Activated T-cell treated with anti-CD3 and anti-CD28 coated beads for 1 hour (primary cell): ENCODE results near the gene USP49.
A peak's percentile ranks its signal among the peaks of the same experiment; 100 is the strongest.
"Not testable (repeated sequence)": the region's sequence is repeated elsewhere in the genome, so short reads cannot be mapped to it uniquely, and the experiment has no call there.

Source experiments
- DNase-seq: peaks from one replicate; pipeline ENCODE4 v3.0.0-alpha.2; 2020; ENCODE audit warnings: low read depth

USP49 gene

DNA sequence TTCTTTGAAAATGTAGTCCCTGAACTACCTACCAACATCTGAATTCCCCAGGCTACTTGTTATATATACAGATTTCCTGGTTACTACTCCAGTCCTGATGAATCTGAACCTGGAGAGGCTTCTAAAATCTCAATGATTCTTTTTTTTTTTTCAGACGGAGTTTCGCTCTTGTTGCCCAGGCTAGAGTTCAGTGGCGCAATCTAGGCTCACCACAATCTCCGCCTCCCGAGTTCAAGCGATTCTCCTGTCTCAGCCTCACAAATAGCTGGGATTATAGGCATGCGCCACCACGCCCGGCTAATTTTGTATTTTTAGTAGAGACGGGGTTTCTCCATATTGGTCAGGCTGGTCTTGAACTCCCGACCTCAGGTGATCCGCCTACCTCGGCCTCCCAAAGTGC lies 83.2 kb downstream of the USP49 start:
- DNase-seq, result not testable (repeated sequence)

GRCh38 chr6:41811095-41811494 lies 84.1 kb downstream of the USP49 start:
- no peak for DNase-seq

DNA sequence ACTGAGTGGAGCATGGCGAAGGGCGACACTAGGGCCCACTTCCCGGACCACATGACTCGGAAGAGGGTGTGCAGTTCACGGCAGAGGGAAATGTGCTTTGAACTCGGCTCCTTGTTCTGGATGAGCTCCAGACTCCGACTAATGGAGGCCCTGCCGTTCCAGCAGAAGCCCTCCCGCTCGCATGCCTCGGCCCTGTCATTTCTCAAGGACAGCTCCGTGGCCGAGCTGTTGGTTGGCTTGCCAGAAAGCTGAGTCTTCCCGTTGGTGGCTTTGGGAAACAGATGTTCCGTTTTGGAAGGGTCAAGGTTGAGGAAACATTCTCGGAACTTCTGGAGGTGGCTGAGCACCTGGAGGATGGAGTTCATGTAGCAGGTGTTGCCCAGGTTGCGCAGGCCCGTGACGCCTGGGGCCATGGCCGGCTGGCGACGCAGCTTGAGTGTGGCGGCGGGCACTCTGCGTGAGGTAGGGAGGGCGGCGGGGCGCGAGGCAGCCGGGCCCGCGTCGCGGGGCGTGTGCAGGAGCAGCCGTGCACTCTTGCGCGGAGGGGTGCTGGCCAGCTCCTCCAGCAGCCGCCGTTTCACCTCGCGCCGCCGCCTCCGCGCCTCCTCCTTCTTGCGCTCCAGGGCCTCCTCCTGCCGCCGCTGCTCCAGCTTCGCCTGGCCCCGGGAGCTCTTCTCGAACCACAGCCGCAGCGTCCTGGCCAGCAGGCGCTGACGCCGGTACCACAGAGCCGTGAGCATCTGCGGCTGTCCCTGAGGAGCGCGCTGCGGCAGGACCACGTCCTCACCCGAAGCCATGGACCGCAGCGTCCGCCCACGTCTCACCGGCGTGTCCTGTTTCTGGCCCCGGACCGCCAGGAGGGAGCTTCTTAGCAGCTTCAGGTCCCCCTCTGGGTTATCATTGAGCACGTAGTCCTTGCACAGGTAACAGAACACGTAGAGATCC lies 89.1 kb downstream of the USP49 start:
- no peak for DNase-seq

GRCh38 chr6:41801380-41801779 lies 93.8 kb downstream of the USP49 start:
- no peak for DNase-seq

DNA sequence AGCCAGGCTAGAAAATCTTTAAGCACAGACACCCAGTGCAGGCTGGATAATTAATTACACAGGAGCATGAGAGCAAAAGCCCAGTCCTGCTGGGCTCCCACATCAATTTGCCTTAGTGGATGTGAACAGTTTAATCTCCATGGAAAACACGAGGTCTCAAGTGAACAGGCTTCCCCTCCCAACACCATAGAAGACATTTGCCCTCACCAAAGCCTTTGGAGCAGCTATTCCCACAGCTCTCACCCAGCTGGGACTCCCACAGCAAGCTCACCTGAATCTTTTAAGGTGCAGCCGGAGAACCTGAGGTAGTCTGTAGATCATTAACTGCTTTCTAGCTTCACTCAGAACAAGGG lies 95.6 kb downstream of the USP49 start:
- DNase-seq, result no peak

DNA sequence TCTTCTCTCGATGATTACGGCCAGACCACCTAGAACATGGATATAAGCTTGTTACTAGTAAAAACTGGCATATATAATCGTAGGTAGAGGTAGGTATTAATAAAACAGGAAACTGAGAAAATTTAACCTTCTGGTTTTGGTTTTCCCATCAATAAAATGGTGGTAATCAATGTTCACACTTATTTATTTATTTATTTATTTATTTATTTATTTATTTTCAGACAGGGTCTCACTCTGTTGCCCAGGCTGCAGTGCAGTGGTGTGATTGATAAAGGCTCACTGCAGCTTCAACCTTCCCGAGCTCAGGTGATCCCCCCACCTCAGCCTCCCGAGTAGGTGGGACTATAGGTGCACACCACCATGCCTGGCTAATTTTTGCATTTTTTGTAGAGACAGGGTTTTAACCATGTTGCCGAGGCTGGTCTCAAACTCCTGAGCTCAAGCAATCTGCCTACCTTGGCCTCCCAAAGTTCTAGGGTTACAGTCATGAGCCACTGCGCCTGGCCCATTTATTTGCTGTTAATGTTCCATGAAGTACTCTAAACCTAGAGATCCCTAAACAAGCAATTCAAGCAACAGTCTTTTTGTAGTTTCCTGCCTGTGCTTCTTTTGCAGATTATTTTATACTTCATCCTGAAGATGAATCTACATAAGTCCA lies 96.1 kb downstream of the USP49 start:
- no peak for DNase-seq

DNA sequence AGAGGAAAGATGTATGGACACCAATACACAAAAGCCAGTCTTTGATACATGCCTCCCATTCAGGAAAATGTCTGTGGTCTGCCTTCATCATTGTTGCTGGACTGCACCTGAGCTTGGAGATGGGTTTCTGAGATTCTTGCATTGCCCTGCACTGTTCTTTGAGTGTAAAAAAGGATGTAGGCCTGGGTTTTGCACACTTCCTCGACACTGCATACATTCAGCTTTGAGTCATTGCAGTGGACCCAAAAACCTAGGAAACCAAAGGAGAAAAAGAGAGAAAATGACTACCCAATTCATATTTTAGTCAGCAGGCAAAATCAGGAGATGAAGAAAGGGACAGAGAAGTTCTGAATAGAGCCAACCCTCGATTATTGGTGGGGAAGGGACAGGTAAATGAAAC lies 98.7 kb downstream of the USP49 start:
- no peak for DNase-seq

DNA sequence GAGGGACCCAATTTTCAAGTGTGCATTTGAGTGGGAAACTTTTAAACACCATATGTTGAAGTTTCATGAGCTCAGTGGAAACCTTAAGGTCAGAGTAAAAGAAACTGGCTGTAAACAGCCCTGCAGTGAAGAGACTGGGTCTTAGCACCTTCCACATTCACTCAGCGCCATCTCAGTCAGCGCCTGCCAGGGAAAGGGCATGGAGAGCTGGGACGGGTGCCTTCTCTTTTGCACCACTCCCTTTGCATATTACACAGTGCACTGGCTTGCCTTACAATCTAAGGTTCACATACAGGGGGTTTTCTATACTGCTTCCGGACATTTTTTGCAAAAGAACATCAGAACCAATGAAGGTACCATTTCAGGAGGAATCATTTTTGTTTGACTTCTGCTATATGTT lies 103.2 kb downstream of the USP49 start:
- no peak for DNase-seq

- no peak for DNase-seq
Observed at GRCh38 chr6:41791305-41791704, 103.9 kb downstream of the USP49 start.

GRCh38 chr6:41790045-41790444 lies 105.1 kb downstream of the USP49 start:
- no peak for DNase-seq

GRCh38 chr6:41789390-41789724 lies 105.8 kb downstream of the USP49 start:
- no peak for DNase-seq

- peak; percentile 91 for DNase-seq
Observed at GRCh38 chr6:41787219-41787917, 107.8 kb downstream of the USP49 start, which contains the start of gene TOMM6. TSS of gene TOMM6 (plus strand) at chr6:41787694. CDS start at chr6:41787698, 4 bp downstream.

GRCh38 chr6:41786451-41787218 lies 108.5 kb downstream of the USP49 start:
- peak; percentile 85 for DNase-seq

- no peak for DNase-seq
Observed at GRCh38 chr6:41785689-41786450, 109.3 kb downstream of the USP49 start.

GRCh38 chr6:41785254-41785653 lies 109.9 kb downstream of the USP49 start:
- no peak for DNase-seq

DNA sequence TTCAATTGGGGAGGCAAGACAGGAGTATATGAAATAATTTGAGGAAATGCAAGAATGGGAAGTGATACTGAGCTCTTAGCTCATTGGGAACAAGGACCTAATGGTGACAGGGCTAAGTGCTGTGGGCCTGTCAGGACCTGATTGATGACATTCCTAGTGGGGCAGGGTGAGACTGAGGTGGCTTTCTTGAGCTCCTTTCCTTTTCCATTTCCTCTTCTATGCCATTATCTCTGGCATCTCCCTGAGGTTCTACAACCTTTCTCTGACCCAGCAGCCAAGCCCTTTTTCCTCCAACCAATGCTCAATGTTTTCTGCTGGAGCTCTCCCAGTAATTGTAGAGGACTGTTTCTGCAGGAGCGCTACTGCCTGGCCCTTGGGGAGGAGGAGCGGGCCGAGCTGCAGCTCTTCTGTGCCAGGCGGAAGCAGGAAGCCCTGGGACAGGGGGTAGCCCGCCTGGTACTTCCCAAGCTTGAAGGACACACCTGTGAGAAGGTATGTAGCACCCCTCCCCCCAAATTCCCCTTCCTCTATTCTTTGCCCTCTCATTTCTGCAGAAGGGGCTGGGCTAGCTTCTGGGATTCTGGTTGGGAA lies 110.5 kb downstream of the USP49 start:
- no peak for DNase-seq

DNA sequence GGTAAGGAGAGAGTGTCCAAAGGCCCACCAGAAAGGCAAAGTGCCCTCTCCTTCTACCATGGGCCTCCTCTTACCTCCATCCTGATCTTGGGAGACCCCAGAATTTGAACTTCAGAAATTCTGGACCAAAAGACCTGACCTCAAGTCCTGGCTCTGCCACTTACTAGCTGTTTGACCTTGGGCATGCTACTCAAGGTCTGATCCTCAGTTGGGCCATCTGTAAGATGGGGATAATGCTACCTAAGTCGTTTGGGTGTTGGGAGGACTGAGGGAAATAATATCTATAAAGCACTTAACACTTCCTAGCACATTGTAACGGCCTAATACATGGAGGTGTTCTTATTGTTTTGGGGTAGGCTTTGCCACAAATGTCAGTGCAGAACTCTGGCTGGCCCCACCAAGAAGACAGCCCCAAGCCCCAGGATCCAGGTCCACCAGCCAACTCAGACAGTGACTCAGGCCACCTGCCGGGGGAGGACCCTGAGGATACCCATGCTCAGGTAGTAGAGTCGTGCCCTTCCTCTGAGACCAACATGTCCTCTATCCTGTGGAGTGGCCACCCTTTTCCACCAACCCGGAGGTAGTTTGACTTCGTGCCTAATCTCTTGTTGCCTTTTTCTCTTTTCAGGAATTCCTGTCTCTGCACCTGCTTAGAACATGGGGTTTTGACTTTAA lies 111.9 kb downstream of the USP49 start:
- DNase-seq, result no peak

DNA sequence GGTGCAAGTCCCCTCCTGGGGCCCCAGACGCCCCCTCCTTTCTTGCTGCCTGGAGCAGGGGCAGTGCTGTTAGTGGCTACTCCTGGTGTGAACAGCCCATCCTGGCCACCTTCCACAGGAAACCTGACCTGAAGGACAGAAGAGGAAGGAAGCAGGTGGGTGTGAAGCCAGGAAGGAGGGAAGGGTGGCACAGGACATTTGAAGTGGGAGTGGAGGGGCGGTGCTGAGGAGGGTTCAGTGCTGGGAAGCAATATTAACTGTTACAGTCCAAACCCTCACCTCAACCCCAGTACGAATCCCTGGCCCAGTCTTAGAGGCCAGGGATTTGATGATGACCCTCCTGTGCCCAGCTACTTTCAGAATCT lies 113.8 kb downstream of the USP49 start:
- DNase-seq, result no peak

GRCh38 chr6:41780551-41781365 lies 114.4 kb downstream of the USP49 start, which contains the start of gene PRICKLE4:
TSS of gene PRICKLE4 (plus strand) at chr6:41780782. CDS start at chr6:41783474, 2,692 bp downstream.
- DNase-seq, result no peak
